MM.1S (cell line): ENCODE data around the gene CD96.

Experiments
- EZH2 ChIP-seq: fragments of 300-600 bp; sonication (generic); optimal IDR thresholded peaks from 2 replicates; pipeline ENCODE3; 2017; ENCODE audit warnings: low read depth, mild to moderate bottlenecking, antibody characterized with exemption, low read length, mixed read lengths
- EZH2phosphoT487 ChIP-seq: fragments of 300-600 bp; sonication (generic); IDR thresholded peaks from 2 replicates; pipeline ENCODE4 v1.6.1; 2018; ENCODE audit warnings: antibody characterized with exemption, low read length
- TF ChIP-seq, protein P1 (sequence below): fragments of 300-600 bp; sonication (generic); IDR thresholded peaks from 2 replicates; pipeline ENCODE4 v1.5.1; 2016; ENCODE audit warnings: antibody characterized with exemption, low read length, mixed read lengths

DNA sequence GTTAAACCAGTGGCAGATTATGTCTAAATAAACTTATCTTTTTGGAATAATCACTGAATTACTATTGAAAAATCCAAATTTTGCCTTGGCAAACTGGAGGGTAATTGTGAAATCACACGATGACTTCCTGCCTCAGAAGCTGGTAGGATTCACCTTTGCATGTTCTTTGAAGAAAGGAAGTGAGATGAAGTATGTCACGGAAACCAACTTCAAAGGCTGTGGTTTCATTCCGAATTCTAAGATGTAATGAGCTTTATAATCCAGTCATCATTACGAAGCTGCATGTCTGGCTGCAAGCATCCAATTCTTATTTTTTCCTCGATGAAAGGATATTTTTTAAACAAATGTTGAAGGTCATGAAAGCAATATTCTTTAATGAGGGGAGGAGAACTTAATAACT is 68.2 kb downstream of the CD96 start:
- TF ChIP-seq, protein P1, sequence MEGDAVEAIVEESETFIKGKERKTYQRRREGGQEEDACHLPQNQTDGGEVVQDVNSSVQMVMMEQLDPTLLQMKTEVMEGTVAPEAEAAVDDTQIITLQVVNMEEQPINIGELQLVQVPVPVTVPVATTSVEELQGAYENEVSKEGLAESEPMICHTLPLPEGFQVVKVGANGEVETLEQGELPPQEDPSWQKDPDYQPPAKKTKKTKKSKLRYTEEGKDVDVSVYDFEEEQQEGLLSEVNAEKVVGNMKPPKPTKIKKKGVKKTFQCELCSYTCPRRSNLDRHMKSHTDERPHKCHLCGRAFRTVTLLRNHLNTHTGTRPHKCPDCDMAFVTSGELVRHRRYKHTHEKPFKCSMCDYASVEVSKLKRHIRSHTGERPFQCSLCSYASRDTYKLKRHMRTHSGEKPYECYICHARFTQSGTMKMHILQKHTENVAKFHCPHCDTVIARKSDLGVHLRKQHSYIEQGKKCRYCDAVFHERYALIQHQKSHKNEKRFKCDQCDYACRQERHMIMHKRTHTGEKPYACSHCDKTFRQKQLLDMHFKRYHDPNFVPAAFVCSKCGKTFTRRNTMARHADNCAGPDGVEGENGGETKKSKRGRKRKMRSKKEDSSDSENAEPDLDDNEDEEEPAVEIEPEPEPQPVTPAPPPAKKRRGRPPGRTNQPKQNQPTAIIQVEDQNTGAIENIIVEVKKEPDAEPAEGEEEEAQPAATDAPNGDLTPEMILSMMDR = no peak
- no peak for TF ChIP-seq EZH2
- TF ChIP-seq EZH2phosphoT487 = no peak
